K562 (cell line): Measurements from ENCODE around the gene TAF1B. TPM values are rescaled to one million over a fixed set of nuclear protein-coding genes. Genes with fewer than 3 reads are reported as not detected.

Experiments
- ARID2 ChIP-seq: fragments of 450-650 bp; IDR thresholded peaks from 2 replicates; pipeline ENCODE4 v1.6.1; 2017; ENCODE audit warnings: antibody characterized with exemption, mild to moderate bottlenecking
- BCOR ChIP-seq: fragments of 450-650 bp; IDR thresholded peaks from 2 replicates; pipeline ENCODE4 v1.6.1; 2016
- C11orf30 ChIP-seq: fragments of 450-650 bp; IDR thresholded peaks from 2 replicates; pipeline ENCODE4 v1.6.1; 2016; ENCODE audit warnings: low read depth, mild to moderate bottlenecking
- CAMTA2 ChIP-seq: fragments of 250-450 bp; sonication (Bioruptor Pico); conservative IDR thresholded peaks from 2 replicates; pipeline ENCODE4 v1.5.1; 2022
- CTBP1 ChIP-seq: fragments of 450-650 bp; IDR thresholded peaks from 2 replicates; pipeline ENCODE4 v1.6.1; 2016; ENCODE audit warnings: borderline replicate concordance
- FOSL1 ChIP-seq: fragments of 200-800 bp; sonication (Bioruptor generic); conservative IDR thresholded peaks from 2 replicates; pipeline ENCODE4 v1.6.1; 2016; ENCODE audit warnings: missing genetic modification characterization, missing compliant biosample characterization
- FOXP1 ChIP-seq: sonication (generic); formaldehyde crosslinking; IDR thresholded peaks from 2 replicates; pipeline ENCODE4 v1.8.0; 2022; ENCODE audit warnings: mild to moderate bottlenecking, missing genetic modification reagents
- GATAD2B ChIP-seq: fragments of 450-650 bp; IDR thresholded peaks from 2 replicates; pipeline ENCODE4 v1.6.1; 2017; ENCODE audit warnings: mild to moderate bottlenecking, borderline replicate concordance
- LEF1 ChIP-seq: fragments of 450-650 bp; IDR thresholded peaks from 2 replicates; pipeline ENCODE4 v1.6.1; 2016; ENCODE audit warnings: mild to moderate bottlenecking
- NR2C1 ChIP-seq, 2 experiments: fragments of 450-650 bp; IDR thresholded peaks; 2 replicates each; pipeline ENCODE4 v1.6.1; 2017; ENCODE audit warnings: mild to moderate bottlenecking in 2 of 2, antibody characterized with exemption in 1 of 2, inconsistent platforms in 1 of 2, missing compliant biosample characterization in 1 of 2, missing genetic modification characterization in 1 of 2
- PCBP1 ChIP-seq: fragments of 200-400 bp; formaldehyde crosslinking; IDR thresholded peaks from 2 replicates; pipeline ENCODE4 v1.6.1; 2018; ENCODE audit warnings: mild to moderate bottlenecking, low read depth, low read length; ENCODE audit not compliant: poor library complexity, severe bottlenecking
- PHF8 ChIP-seq: fragments of 200-600 bp; sonication (generic); IDR thresholded peaks from 2 replicates; pipeline ENCODE4 v1.6.1; 2012; ENCODE audit warnings: mixed run types, mild to moderate bottlenecking, inconsistent platforms, low read length, moderate library complexity, borderline replicate concordance
- PYGO2 ChIP-seq: fragments of 450-650 bp; IDR thresholded peaks from 2 replicates; pipeline ENCODE4 v1.6.1; 2016; ENCODE audit warnings: mild to moderate bottlenecking, missing genetic modification characterization, moderate library complexity, missing compliant biosample characterization
- RNF2 ChIP-seq: sonication (generic); IDR thresholded peaks from 2 replicates; pipeline ENCODE4 v1.6.1; 2016
- STAG1 ChIP-seq: sonication (generic); formaldehyde crosslinking; IDR thresholded peaks from 2 replicates; pipeline ENCODE4 v1.5.0; 2020; ENCODE audit warnings: missing genetic modification reagents, borderline replicate concordance
- TEAD4 ChIP-seq, 2 experiments: sonication (generic) in 1 of 2; formaldehyde crosslinking in 1 of 2; IDR thresholded peaks; 2 replicates each; pipeline versions ENCODE4 v1.6.1 to v1.8.0; 2012 to 2022; ENCODE audit warnings: borderline replicate concordance in 1 of 2, inconsistent platforms in 1 of 2, low read length in 1 of 2, mild to moderate bottlenecking in 1 of 2, missing genetic modification reagents in 1 of 2
- ZNF146 ChIP-seq: IDR thresholded peaks from one replicate; pipeline ENCODE4 v1.6.1; 2018; ENCODE audit warnings: missing compliant biosample characterization; ENCODE audit not compliant: unreplicated experiment
- ZNF695 ChIP-seq: fragments of 450-650 bp; formaldehyde crosslinking; IDR thresholded peaks from 2 replicates; pipeline ENCODE4 v1.4.0; 2020; ENCODE audit warnings: mild to moderate bottlenecking, moderate library complexity
- ZNF780A ChIP-seq: fragments of 250-450 bp; sonication (Bioruptor Pico); IDR thresholded peaks from 2 replicates; pipeline ENCODE4 v1.5.0; 2021; ENCODE audit warnings: mild to moderate bottlenecking
- polyA plus RNA-seq, 8 experiments: library from polyadenylated mRNA; depleted of rRNA in 4 of 8; stranded (reverse) in 5 of 8; unstranded in 3 of 8; fragments of >200 nt; fragmentation: Nextera tagmentation in 2 of 8; fragmentation: Illumina TruSeq in 1 of 8; extraction: Ambion mirVana in 2 of 8; extraction: Trizol in 1 of 8; gene quantifications; 2 replicates each; pipeline versions ENCODE4 v1.2.1 to v1.2.3, GENCODE V29; 2011 to 2014; ENCODE audit warnings: inconsistent platforms in 1 of 8, missing spikeins in 1 of 8
- total RNA-seq, 7 experiments: library from RNA; depleted of rRNA in 6 of 7; stranded (reverse); fragments of >200 nt in 6 of 7; fragmentation: Illumina TruSeq in 2 of 7; extraction: Trizol in 2 of 7; gene quantifications; 2 replicates each; pipeline versions ENCODE4 v1.2.1 to v1.2.3, GENCODE V29; 2011 to 2021; ENCODE audit warnings: low replicate concordance in 1 of 7
- TF ChIP-seq, protein P1 (sequence below): fragments of 250-450 bp; sonication (Bioruptor Pico); IDR thresholded peaks from 2 replicates; pipeline ENCODE4 v1.4.0; 2020; ENCODE audit warnings: mild to moderate bottlenecking, moderate library complexity
- TF ChIP-seq, protein P2 (sequence below): fragments of 450-650 bp; IDR thresholded peaks from 2 replicates; pipeline ENCODE4 v1.6.1; 2016
- TF ChIP-seq, protein P3 (sequence below), 2 experiments: fragments of 450-650 bp in 1 of 2; sonication (generic) in 1 of 2; formaldehyde crosslinking in 1 of 2; IDR thresholded peaks in 1 of 2; conservative IDR thresholded peaks in 1 of 2; 2 replicates each; pipeline versions ENCODE4 v1.6.1 to v1.8.1; 2016 to 2023; ENCODE audit warnings: mild to moderate bottlenecking in 2 of 2, moderate library complexity in 2 of 2, inconsistent platforms in 1 of 2, missing genetic modification reagents in 1 of 2

Gene TAF1B
- total and polyA plus RNA-seq, 9 of the 15 experiments (the other 6 are each of a cell fraction or from before 2014, with no cell fraction given), result 8.8 to 25.1 (median 17.3) TPM

DNA sequence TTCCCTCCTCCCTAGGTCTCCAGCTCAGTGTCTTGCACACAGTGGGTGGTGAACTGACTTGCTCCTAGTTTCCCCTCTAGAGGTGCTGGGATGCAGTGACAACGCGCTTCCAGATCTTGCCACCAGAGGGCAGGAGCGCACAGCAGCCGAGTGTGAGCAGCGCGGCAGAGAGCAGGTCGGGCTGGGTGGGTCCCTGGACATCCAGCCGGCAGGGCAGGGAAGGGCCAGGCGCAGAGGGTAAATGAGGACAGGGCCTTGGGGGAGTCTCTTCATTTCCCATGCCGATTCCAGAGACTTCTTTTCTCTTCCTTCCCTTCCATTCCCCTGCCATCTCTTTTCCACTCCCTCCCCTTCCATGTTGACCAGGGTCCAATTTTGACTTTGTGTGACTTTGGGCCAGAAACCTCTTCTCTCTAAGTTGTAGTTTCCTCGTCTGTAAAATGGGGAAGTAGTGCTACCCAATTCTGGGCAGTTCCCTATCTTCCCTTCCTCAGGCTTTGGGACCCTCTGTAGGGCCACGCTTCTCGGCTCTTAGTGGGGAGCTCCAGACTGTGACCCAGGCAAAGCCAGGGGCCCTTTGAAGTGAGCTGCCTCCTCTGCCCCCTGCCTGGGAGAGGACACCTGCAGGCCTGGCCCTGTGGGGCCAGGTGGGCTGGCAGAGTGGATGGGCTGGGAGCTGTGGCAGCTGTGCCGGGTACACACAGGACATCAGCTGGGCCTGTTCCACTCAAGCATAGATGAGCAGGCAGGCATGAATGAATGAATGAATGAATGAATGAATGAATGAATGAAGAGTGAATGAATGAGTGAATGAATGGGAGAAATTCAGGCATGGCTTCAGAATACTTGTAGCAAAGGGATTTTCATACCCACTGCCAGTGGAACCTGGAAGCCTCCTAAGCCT lies 43.3 kb upstream of the TAF1B start (continued):
- TF ChIP-seq, protein P1, sequence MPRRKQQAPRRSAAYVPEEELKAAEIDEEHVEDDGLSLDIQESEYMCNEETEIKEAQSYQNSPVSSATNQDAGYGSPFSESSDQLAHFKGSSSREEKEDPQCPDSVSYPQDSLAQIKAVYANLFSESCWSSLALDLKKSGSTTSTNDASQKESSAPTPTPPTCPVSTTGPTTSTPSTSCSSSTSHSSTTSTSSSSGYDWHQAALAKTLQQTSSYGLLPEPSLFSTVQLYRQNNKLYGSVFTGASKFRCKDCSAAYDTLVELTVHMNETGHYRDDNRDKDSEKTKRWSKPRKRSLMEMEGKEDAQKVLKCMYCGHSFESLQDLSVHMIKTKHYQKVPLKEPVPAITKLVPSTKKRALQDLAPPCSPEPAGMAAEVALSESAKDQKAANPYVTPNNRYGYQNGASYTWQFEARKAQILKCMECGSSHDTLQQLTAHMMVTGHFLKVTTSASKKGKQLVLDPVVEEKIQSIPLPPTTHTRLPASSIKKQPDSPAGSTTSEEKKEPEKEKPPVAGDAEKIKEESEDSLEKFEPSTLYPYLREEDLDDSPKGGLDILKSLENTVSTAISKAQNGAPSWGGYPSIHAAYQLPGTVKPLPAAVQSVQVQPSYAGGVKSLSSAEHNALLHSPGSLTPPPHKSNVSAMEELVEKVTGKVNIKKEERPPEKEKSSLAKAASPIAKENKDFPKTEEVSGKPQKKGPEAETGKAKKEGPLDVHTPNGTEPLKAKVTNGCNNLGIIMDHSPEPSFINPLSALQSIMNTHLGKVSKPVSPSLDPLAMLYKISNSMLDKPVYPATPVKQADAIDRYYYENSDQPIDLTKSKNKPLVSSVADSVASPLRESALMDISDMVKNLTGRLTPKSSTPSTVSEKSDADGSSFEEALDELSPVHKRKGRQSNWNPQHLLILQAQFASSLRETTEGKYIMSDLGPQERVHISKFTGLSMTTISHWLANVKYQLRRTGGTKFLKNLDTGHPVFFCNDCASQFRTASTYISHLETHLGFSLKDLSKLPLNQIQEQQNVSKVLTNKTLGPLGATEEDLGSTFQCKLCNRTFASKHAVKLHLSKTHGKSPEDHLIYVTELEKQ (CRISPR knock-in tag), result no peak
- TF ChIP-seq ZNF780A (CRISPR knock-in tag) (no peak), FOSL1 (tag) (peak; percentile 61), TEAD4 (IDR thresholded peaks at IDR 0.05; ENCODE audit: low read length) (no peak), TEAD4 (CRISPR knock-in tag; IDR thresholded peaks at IDR 0.05; ENCODE audit: borderline replicate concordance) (no peak), C11orf30 (no peak), LEF1 (peak; percentile 19; the same call in 1 of the 2 replicates), RNF2 (no peak), ZNF695 (CRISPR knock-in tag) (no peak), PHF8 (no peak), STAG1 (peak; percentile 95), BCOR (peak; percentile 89), CTBP1 (peak; percentile 84; the same call in 1 of the 2 replicates), CAMTA2 (CRISPR knock-in tag) (no peak), PCBP1 (no peak), PYGO2 (tag) (no peak), NR2C1 (IDR thresholded peaks at IDR 0.05) (no peak), NR2C1 (tag; IDR thresholded peaks at IDR 0.05) (no peak), GATAD2B (no peak), ZNF146 (CRISPR knock-in tag) (no peak), ARID2 (peak; percentile 92), FOXP1 (no peak)
- TF ChIP-seq, protein P2, sequence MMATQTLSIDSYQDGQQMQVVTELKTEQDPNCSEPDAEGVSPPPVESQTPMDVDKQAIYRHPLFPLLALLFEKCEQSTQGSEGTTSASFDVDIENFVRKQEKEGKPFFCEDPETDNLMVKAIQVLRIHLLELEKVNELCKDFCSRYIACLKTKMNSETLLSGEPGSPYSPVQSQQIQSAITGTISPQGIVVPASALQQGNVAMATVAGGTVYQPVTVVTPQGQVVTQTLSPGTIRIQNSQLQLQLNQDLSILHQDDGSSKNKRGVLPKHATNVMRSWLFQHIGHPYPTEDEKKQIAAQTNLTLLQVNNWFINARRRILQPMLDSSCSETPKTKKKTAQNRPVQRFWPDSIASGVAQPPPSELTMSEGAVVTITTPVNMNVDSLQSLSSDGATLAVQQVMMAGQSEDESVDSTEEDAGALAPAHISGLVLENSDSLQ, result no peak
- TF ChIP-seq, protein P3, sequence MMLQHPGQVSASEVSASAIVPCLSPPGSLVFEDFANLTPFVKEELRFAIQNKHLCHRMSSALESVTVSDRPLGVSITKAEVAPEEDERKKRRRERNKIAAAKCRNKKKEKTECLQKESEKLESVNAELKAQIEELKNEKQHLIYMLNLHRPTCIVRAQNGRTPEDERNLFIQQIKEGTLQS (IDR thresholded peaks at IDR 0.05), result no peak
- TF ChIP-seq, protein P3 (CRISPR knock-in tag; conservative IDR thresholded peaks at IDR 0.05), result no peak
